ENCODE results near the gene IL36RN. TPM values are rescaled to one million over a fixed set of nuclear protein-coding genes. Genes with fewer than 3 reads are reported as not detected.

The IL36RN gene
- total RNA-seq, 1 experiment from 2014 or later, result not detected

DNA sequence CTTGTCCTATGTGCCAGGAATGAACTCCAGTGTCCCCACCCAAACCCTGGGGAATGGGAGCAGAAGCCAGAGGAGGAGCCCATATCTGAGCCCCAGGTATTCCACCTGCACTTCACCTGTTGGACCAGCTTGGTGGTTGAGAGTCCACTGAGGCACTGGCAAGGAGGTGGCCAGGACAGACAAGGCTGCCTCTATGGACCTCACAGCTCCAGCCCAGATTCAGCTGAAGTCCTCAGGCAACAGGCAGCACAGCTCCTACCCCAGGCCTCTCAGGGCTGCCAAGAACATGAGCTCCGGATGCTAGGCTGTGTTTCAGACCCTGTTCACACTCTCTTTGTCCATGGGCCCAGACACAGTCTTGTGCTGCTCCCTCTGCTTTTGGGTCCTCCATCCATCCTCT is 5.9 kb downstream of the IL36RN start:
- ChIA-PET CTCF (interaction anchor here (0.5 kb wide), 1 partner anchor 307 kb away, joined by 3 read pairs; no protein-coding TSS in a partner anchor), POLR2A (ENCODE audit: low non-redundant PET) (no interaction called here)
- Histone ChIP-seq H3K4me1 (ENCODE audit: insufficient read depth, low read length, poor library complexity, severe bottlenecking) (no peaks in the 10 kb centered on the region), H3K27me3 (replicated peaks; ENCODE audit: insufficient read depth, low read depth, low read length, poor library complexity) (peaks cover 6% of the 10 kb centered on the region), H3K36me3 (ENCODE audit: insufficient read depth, low read length, poor library complexity, severe bottlenecking) (no peaks in the 10 kb centered on the region), H3K9me3 (ENCODE audit: low read depth, low read length, poor library complexity, severe bottlenecking) (no peaks in the 10 kb centered on the region), H3K27ac (ENCODE audit: low read depth, low read length, poor library complexity, severe bottlenecking) (no peak overlapping the region), H3K4me3 (ENCODE audit: low read depth, low read length, poor library complexity, severe bottlenecking) (no peak overlapping the region)
- no peak for TF ChIP-seq EZH2 (IDR thresholded peaks at IDR 0.05; ENCODE audit: borderline replicate concordance, low read depth, low read length, poor library complexity, severe bottlenecking)
- TF ChIP-seq, protein P1, sequence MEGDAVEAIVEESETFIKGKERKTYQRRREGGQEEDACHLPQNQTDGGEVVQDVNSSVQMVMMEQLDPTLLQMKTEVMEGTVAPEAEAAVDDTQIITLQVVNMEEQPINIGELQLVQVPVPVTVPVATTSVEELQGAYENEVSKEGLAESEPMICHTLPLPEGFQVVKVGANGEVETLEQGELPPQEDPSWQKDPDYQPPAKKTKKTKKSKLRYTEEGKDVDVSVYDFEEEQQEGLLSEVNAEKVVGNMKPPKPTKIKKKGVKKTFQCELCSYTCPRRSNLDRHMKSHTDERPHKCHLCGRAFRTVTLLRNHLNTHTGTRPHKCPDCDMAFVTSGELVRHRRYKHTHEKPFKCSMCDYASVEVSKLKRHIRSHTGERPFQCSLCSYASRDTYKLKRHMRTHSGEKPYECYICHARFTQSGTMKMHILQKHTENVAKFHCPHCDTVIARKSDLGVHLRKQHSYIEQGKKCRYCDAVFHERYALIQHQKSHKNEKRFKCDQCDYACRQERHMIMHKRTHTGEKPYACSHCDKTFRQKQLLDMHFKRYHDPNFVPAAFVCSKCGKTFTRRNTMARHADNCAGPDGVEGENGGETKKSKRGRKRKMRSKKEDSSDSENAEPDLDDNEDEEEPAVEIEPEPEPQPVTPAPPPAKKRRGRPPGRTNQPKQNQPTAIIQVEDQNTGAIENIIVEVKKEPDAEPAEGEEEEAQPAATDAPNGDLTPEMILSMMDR (conservative IDR thresholded peaks at IDR 0.05; ENCODE audit: low read depth, low read length), result no peak
- no TSS peak for BruUV-seq (replicated peaks)
- intact Hi-C loops (cut with micrococcal nuclease; ENCODE audit: unreplicated experiment), result no loop called here
- DNase-seq (ENCODE audit: low spot score), result no peak

DNA sequence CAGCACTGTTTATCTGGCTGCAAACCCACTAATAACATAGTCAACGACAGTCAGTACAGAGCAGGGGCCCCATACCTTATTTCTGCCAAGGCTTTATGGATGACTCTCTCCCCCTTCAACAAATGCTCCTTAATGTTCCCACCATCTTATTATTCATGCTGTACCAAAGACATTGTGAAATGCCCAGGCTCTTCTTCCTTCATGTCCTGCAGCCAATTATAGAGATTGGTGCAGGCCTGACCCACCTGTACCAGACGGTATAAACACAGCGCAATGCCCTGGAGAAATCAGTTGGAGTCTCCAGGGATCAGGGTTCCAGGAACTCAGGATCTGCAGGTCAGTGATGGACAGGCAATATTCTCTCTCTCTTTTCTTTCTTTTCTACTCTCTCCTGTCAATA is 8.7 kb downstream of the IL36RN start, which contains the start of gene IL1F10:
IL1F10 (plus strand) TSS at position 290 of the 400 bp plus-strand sequence. CDS start 4,769 bp downstream, outside the sequence.
- POLR2A ChIA-PET (ENCODE audit: low non-redundant PET), result no interaction called here
- TF ChIP-seq EZH2 (IDR thresholded peaks at IDR 0.05; ENCODE audit: borderline replicate concordance, low read depth, low read length, poor library complexity, severe bottlenecking), result no peak
- TF ChIP-seq, protein P1 (conservative IDR thresholded peaks at IDR 0.05; ENCODE audit: low read depth, low read length), result no peak
- Histone ChIP-seq H3K27me3 (replicated peaks; ENCODE audit: insufficient read depth, low read depth, low read length, poor library complexity) (peaks cover 6% of the 10 kb centered on the region), H3K4me3 (ENCODE audit: low read depth, low read length, poor library complexity, severe bottlenecking) (no peak within 1 kb of the TSS), H3K27ac (ENCODE audit: low read depth, low read length, poor library complexity, severe bottlenecking) (no peak within 1 kb of the TSS), H3K4me1 (ENCODE audit: insufficient read depth, low read length, poor library complexity, severe bottlenecking) (no peaks in the 10 kb centered on the region), H3K9me3 (ENCODE audit: low read depth, low read length, poor library complexity, severe bottlenecking) (no peaks in the 10 kb centered on the region), H3K36me3 (ENCODE audit: insufficient read depth, low read length, poor library complexity, severe bottlenecking) (no peaks in the 10 kb centered on the region)
- no peak for DNase-seq (ENCODE audit: low spot score)
- intact Hi-C loops (cut with micrococcal nuclease; ENCODE audit: unreplicated experiment), result no loop called here
- CTCF ChIA-PET, result interaction anchor here (0.7 kb wide), 1 partner anchor 26 kb away, joined by 3 read pairs; no protein-coding TSS in a partner anchor
- BruUV-seq (replicated peaks), result no TSS peak

DNA sequence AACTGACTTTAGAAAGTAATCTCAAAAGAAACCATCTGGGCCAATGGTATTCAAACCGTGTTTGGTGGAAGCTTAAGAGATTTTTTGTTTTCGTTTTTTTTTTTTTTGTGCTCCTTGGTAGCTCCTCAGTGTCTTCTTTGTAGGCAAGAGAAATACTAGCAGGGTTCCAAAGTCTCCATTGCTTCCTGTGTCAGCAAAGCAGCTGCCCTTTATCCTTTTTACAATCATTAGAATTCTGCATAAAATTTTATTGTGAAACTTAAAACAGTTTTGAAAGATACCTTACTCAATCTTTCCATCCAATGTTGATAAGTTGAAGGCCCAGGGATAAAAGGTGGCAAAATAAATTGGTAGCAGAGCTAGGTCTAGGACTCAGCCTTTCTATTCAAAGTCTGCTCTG is 9.3 kb downstream of the IL36RN start:
- H3K27me3 ChIP-seq (replicated peaks; ENCODE audit: insufficient read depth, low read depth, low read length, poor library complexity), result peaks cover 6% of the 10 kb centered on the region
- ChIA-PET CTCF (interaction anchor here (0.7 kb wide), 1 partner anchor 27 kb away, joined by 3 read pairs; no protein-coding TSS in a partner anchor), POLR2A (ENCODE audit: low non-redundant PET) (no interaction called here)
- no TSS peak for BruUV-seq (replicated peaks)
- H3K36me3 ChIP-seq (ENCODE audit: insufficient read depth, low read length, poor library complexity, severe bottlenecking), result no peaks in the 10 kb centered on the region
- DNase-seq (ENCODE audit: low spot score), result no peak
- intact Hi-C loops (cut with micrococcal nuclease; ENCODE audit: unreplicated experiment), result no loop called here
- no peak overlapping the region for H3K4me3 ChIP-seq (ENCODE audit: low read depth, low read length, poor library complexity, severe bottlenecking)
- H3K4me1 ChIP-seq (ENCODE audit: insufficient read depth, low read length, poor library complexity, severe bottlenecking), result no peaks in the 10 kb centered on the region
- TF ChIP-seq, protein P1 (conservative IDR thresholded peaks at IDR 0.05; ENCODE audit: low read depth, low read length), result no peak
- no peak for TF ChIP-seq EZH2 (IDR thresholded peaks at IDR 0.05; ENCODE audit: borderline replicate concordance, low read depth, low read length, poor library complexity, severe bottlenecking)
- no peaks in the 10 kb centered on the region for H3K9me3 ChIP-seq (ENCODE audit: low read depth, low read length, poor library complexity, severe bottlenecking)
- H3K27ac ChIP-seq (ENCODE audit: low read depth, low read length, poor library complexity, severe bottlenecking), result no peak overlapping the region

Data from A673 (cell line).